NCI-H2227 (cell line): Measurements from ENCODE around the gene SLC16A1.
"Not testable (repeated sequence)": the region's sequence is repeated elsewhere in the genome, so short reads cannot be mapped to it uniquely, and the experiment has no call there.

Source experiments
- DNase-seq: peaks from one replicate; lab custom pipeline; 2025; ENCODE audit not compliant: unreplicated experiment; lab: John Stamatoyannopoulos, UW

Gene SLC16A1

GRCh38 chr1:112926858-112927257, 29.1 kb downstream of the SLC16A1 start:
- DNase-seq: no peak

DNA sequence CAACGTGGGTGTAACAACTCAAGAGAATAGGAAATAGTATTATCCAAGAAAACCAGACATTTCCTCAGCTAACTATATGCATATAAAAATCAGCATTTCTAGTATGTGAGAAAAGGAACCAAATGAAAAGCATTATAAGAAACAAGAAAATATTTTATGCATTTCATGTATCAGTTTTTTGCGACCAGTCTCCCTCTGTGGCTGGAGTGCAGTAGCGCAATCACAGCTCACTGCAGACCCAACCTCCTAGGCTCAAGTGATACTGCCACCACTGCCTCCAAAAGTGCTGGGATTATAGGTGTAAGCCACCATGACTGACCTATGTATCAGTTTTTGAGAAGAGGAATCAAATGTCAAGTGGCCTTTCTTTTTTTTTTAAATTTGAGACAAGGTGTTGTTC, 31.0 kb downstream of the SLC16A1 start:
- DNase-seq: no peak

- no peak for DNase-seq
These were observed 32.0 kb downstream of the SLC16A1 start for GRCh38 chr1:112923959-112924349.

- no peak for DNase-seq
These were observed 32.6 kb downstream of the SLC16A1 start for GRCh38 chr1:112923234-112923958.

DNA sequence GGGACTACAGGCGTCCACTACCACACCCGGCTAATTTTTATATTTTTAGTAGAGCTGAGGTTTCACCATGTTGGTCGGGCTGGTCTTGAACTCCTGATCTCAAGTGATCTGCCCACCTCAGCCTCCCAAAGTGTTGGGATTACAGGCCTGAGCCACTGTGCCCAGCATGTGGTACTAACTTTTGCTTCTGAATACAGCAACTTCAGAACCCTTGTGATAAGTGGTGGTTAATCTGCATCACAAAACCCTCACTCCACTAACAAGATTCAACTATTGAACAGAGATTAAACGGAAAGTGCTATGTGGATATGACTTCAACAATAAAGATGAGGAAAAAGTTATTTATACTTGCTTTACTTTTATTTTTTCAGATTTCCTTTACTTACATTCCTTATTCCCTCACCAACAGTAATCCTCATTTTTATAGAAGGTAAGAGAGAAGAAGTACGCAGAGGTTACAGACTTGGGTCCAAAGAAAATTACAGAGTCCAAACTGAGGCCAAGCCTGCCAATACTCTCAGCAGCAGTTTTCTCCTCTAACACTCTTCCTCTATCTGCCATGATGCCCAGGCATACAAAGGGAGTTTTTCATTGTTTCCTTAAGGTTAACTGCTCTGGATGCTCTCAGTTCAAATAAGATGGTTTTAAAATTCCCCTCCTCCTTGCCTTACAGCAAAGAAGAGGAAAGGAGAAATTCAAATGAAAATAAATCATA, 44.3 kb downstream of the SLC16A1 start:
- DNase-seq: no peak

DNA sequence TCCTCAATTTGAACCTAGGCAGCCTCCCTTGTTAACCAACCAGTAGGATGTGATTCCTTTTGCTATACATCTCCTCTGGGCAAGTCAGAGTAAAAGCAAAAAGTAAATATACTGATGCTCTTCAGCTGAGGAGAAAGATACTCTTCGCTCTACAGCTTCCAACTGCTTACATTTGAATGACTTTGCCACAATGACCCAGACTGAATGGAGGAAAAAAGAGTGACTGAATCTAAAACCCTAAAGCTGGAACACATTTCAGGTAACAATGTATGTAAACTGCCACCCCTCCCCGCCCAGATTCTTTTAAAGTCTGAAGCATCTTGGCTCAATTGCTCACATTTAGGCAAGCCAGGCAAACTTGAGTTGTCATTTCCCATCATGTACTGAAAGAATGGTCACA, 46.1 kb downstream of the SLC16A1 start:
- DNase-seq: no peak

- DNase-seq: no peak
These were observed 49.8 kb downstream of the SLC16A1 start for GRCh38 chr1:112906150-112906698.

GRCh38 chr1:112905395-112906149, 50.4 kb downstream of the SLC16A1 start:
- no peak for DNase-seq

GRCh38 chr1:112904831-112905261, 51.1 kb downstream of the SLC16A1 start:
- DNase-seq: no peak

GRCh38 chr1:112904071-112904830, 51.7 kb downstream of the SLC16A1 start:
- DNase-seq: no peak

GRCh38 chr1:112902221-112902620, 53.8 kb downstream of the SLC16A1 start:
- no peak for DNase-seq

- DNase-seq: no peak
These were observed 54.6 kb downstream of the SLC16A1 start for GRCh38 chr1:112901387-112901786.

- DNase-seq: no peak
These were observed 59.2 kb downstream of the SLC16A1 start for GRCh38 chr1:112896783-112897182.

DNA sequence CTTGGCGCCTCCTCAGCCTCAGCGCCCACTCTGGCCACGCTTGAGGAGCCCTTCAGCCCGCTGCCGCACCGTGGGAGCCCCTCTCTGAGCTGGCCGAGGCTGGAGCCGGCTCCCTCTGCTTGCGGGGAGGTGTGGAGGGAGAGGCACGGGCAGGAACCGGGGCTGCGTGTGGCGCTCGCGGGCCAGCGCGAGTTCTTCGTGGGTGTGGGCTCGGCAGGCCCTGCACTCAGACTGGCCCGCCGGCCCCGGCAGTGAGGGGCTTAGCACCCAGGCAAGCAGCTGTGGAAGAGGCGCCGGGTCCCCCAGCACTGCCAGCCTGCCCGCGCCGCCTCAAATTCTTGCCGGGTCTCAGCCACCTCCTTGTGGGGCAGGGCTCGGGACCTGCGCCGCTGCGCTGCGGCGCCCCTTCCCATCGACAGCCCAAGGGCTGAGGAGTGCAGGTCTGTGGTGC, 61.4 kb downstream of the SLC16A1 start:
- no peak for DNase-seq

DNA sequence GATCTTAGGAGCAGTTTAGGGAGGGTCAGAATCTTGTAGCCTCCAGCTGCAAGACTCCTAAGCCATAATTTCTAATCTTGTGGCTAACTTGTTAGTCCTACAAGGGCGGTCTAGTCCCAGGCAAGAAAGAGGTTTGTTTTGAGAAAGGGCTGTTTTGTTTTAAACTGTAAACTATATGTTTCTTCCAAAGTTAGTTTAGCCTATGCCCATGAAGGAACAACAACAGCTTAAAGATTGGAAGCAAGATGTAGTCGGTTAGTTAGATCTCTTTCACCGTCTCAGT, 62.0 kb downstream of the SLC16A1 start:
- no peak for DNase-seq

DNA sequence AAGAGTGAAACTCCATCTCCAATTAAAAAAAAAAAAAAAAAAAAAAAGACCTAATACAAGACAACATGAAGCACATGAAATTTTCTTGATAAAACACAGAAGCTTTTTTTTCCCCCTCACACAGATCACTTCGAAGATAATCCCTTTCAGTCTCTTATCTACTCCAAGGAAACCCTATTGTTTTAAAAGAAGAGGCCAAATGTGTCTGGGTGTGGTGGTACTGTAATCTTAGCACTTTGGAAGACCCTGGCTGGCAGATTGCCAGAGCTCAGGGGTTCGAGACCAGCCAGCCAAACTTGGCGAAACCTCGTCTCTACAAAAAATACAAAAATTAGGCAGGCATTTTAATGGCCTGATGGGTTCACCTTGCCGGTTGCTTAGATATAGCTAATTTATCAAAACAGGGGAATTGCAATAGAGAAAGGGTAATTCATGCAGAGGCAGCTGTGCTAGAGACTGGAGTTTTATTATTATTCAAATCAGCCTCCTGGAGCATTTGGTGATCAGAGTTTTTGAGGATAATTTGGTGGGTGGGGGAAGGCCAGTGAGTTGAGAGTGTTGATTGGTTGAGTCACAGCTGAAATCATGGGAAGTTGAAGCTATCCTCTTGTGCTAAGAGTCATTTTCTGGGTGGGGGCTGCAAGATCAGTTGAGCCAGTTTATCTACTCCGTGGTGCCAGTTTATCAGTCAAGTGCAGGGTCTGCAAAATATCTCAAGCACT, 62.5 kb downstream of the SLC16A1 start:
- DNase-seq: no peak

GRCh38 chr1:112889906-112890305, 66.1 kb downstream of the SLC16A1 start:
- not testable (repeated sequence) for DNase-seq

GRCh38 chr1:112889052-112889768, 66.8 kb downstream of the SLC16A1 start:
- DNase-seq: no peak

GRCh38 chr1:112888630-112889029, 67.4 kb downstream of the SLC16A1 start:
- DNase-seq: no peak
